Upper lobe of left lung (tissue), 4 donors: ENCODE results near the gene TP73.

ENCODE experiments used
- CTCF ChIP-seq, 6 experiments: fragments of 450-650 bp in 4 of 6; fragments of 200-600 bp in 2 of 6; sonication (generic) in 2 of 6; IDR thresholded peaks; one replicate each; pipeline ENCODE4 v1.5.1; 2016 to 2019; ENCODE audit warnings: antibody characterized with exemption in 6 of 6
- POLR2A ChIP-seq, 4 donors: fragments of 450-650 bp; IDR thresholded peaks; one replicate each; pipeline ENCODE4 v1.5.1; 2016 to 2017; ENCODE audit warnings: antibody characterized with exemption in 4 of 4, mild to moderate bottlenecking in 2 of 4

GRCh38 chr1:3669971-3670431 lies 17.7 kb downstream of the TP73 start:
- TF ChIP-seq CTCF (IDR thresholded peaks at IDR 0.05) (no peak), POLR2A (IDR thresholded peaks at IDR 0.05) (no peak)
